Stimulated activated CD4-positive, alpha-beta T cell treated with anti-CD3 and anti-CD28 coated beads, Interleukin-4, amount 100 ng/mL, for 24 hours (primary cell): ENCODE data around the gene CDRT15.
"Not testable (repeated sequence)": the region's sequence is repeated elsewhere in the genome, so short reads cannot be mapped to it uniquely, and the experiment has no call there.

Experiments
- DNase-seq: peaks from one replicate; pipeline ENCODE4 v3.0.0-alpha.2; 2020

The CDRT15 gene

DNA sequence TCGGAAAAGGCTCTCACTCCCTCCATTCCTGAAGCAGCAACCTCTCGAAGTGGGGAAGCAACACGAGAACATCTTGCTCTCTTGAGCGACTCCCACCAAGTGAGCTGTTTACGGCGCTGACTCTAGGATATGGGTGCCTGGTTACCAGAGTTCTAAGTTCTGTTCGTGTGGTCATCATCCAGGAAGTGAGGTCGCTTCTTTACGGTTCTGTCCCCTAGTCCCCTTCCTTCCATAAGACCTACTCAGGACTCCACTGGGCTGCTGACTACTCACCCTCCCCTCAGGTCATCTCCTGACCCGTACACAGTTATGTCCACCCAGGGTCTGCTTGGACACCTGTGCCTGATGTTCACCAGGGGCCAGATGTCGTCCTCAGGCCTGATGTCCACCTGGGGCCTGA, at the start of gene CDRT15:
CDRT15 (minus strand) TSS at position 101 of the 400 bp plus-strand sequence; CDS start at position 72, 29 bp downstream.
- not testable (repeated sequence) for DNase-seq

DNA sequence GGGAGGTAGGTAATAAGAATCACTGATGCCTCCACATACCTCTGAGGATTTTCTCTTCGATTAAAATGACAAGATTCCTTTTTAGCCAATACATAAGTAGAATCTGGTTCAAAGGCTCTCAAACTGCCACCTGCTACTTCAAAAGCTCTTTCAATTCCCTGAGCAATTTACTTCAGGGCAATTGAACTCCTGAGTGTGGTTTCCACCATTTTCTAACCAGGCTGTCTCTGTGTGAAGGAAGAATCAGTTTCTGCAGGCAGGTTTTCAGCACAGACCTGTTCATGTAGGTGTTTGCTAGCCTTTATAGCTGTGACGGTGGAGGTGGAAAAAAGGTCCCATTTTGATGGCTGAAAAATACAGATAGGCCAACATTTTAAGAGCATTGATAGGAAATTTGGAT, 46.1 kb upstream of the CDRT15 start:
- DNase-seq, result no peak

DNA sequence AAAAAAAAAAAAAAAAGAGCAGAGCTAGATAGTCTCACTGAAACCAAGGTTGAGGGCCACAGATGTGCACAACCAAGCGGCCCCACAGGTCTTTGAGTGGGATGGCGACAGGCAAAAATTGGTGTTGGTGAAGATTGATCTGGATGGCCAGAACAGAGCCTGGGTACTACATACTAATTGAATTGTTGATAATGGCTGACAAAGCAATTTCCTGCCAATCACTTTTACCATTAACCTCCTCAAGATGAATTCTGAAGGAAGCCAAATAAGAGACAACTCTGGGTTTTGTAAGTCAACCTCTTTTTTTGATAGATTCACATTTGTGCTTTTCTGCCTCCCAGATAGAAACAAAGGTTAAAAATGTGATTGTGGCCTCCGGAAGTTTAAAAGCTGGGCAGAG, 44.9 kb upstream of the CDRT15 start:
- DNase-seq, result no peak

DNA sequence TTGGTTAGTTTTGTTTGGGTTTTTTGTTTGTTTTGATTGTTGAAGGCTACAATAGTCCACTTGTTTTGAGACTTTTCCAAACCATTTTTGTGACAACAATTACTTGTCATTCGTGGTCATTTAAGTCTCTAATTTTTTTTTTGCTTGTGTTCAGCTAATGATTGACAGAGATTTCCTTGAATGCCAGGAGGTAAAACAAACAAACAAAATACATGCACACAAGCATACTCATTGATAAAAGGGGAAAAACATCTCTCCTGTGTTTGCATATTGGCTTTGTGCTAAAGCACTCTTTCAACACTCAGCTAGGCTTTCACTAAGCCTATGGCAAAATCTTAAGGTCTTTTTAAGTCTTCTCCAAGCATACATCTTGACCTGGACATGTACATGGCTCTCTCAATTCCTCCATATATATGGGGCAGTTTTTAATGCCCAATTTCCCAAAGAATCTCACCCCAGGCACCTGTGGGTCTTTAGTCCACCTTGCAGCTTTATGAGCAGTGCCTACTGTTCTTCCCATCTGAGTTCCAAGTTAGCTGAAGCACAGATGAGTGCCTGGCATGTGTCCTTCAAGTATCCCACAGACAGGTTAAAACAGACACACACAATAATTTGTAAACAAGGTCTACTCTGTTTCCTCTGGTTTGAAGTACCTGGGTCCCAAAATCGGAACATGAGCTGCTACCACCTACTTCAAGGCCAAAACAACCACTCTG, 40.0 kb upstream of the CDRT15 start:
- no peak for DNase-seq

DNA sequence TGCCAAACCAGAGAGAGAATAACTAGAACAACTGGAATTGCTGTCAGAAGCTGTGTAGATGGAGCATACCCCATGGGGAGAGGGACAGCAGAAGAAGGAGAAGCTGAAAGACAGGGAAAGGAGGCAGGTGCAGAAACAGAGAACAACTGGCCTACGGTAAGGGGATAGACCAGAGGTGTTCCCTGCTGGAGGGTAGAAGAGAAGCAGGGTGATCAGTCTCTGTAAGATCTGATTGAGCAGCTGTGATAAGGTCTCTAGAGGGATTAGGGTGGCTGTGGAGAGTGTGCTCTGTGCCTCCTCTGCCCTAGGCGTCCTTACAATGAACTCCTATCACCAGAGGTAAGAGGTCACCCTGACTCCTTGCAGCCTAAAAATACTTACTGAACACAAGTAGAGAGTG, 33.8 kb upstream of the CDRT15 start:
- DNase-seq, result no peak

DNA sequence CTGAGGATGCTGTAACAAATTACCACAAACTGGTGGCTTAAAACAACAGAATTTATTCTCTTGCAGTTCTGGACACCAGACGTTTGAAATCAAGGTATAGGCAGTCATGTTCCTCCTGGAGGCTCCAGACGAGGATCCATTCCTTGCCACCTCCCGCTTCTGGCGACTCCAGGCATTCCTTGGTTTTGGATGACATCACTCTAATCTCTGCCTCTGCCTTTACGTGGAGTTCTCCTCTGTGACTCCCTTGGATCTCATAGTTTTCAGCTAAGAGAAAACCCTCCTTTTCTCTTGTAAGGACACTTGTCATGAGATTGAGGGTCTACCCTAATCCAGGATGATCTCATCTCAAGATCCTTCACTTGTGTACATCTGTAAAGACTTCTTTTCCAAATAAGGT, 32.8 kb upstream of the CDRT15 start:
- DNase-seq, result no peak

DNA sequence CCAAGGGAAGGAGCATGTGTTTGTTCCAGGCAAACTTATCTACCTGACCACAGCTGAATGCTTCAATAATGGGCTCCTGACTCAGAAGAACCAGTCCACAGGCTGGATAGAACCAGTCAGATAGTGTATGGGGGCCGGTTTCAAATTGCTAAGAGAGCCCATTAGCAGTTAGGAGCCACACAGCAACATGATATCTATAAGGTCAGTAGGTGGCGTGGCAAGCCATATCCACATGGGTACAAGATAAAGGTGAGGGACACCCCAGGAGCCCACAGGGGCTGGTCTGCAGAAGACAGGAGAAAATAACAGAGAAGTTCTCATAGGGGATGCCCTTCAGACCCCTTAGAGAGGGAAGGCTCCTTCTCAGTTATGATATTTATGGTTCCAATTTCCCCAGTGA, 31.6 kb upstream of the CDRT15 start:
- DNase-seq, result no peak

DNA sequence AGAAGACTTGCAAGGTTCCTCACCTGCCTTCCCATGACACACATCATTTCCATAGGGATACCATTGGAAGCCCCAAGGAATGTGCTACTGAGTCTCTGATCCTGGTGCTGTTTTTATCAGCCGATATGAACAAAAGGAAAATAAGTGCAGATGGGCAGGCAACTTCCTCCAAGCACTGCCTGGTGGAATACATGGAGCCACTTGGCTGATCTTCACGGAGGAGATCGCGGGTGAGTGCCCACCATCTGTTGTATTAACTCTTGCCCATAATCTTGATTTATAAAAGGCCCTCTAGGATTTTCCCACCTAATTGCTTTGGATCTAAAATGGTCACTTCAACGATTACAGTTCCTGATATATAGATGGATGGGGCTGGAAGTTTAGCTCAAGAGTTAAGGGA, 24.7 kb upstream of the CDRT15 start:
- DNase-seq, result no peak

DNA sequence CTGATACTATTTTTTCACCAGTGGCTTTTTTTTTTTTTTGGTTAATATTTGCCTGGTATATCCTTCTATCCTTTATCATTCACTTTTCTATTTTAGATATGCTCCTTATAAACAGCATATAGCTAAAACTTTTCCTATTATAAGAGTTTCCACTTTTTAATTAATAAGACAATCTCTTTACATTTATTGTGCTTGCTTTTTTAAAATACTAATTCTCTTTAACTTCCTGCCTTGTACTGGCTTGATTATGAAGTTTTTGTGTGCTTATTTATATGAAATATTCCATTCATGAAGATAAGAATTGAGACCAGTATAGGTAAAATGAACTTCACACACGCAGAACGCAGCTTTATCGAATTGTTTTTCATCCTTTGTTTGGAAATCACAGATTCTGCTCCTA, 9.0 kb upstream of the CDRT15 start:
- no peak for DNase-seq

DNA sequence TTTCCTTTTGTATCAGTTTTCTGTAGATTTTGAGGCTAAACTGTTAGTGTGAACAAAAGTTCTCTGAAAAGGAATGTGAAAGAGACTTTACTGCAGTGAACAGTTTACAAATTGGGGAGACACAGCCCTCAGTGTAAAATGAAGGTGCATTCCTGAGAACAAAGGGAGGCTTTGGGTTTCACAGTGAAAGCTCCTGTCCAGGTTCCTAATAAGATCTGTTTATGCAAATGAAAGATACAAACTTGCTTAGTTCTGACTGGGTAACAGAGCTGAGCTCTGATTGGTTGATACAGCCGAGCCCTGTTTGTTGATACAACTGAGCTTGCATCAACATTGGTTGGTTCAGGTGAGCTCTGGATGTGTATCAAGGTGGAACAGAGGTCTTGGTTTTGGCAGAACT, 8.3 kb upstream of the CDRT15 start:
- DNase-seq, result no peak

DNA sequence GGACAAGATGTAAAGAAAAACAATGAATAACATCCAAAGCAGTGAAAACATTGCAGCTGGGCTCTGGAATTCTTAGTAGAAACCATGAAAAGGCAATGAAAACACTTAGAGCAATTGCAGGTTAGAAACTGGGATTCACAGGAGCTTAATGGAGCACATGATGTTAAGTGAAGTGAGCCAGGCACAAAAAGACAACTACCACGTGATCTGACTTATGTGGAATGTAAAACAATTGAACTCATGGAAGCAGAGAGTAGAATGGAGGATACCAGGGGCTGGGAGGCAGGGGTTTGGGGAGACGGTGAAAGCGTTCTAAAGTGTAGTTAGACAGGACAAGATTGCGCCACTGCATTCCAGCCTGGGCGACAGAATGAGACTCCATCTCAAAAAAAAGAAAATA, 2.6 kb upstream of the CDRT15 start:
- DNase-seq, result not testable (repeated sequence)

DNA sequence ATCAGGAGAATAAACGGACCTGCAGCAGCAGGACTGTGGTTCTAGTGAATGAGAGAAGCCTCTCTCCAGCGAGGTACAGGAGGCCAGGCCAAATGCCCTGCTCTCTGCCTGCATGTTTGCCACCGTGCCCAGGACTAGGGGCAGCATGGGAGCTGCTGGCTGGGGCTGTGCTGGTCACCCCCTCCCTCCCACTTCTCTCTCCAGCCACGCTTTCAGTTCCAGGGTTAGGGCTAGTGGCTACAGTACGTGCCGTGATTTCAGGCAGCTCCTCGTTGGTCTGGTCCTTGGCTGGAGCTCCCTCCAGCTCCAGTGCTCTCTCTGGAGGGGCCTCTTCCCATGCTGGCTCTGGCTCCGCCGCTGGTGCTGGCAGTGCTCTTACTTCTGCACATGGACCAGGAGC, 630 bp downstream of the CDRT15 start:
- DNase-seq, result not testable (repeated sequence)

DNA sequence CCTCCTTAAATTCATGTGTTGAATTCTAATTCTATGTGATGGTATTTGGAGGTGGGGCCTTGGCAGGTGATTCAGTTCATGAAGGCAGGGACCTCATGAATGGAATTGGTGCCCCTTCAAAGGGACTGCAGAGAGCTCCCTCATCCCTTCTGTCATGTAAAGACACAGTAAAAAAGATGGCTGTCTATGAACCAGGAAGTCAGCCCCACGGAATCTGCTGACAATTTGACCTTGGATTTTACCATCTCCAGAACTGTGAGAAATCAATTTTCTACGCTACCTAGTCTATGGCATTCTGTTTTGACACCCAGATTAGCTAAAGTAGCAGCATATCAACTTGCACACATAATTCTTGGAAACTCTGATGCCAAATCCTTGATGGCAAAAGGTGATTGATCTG, 1.6 kb downstream of the CDRT15 start:
- DNase-seq, result not testable (repeated sequence)

DNA sequence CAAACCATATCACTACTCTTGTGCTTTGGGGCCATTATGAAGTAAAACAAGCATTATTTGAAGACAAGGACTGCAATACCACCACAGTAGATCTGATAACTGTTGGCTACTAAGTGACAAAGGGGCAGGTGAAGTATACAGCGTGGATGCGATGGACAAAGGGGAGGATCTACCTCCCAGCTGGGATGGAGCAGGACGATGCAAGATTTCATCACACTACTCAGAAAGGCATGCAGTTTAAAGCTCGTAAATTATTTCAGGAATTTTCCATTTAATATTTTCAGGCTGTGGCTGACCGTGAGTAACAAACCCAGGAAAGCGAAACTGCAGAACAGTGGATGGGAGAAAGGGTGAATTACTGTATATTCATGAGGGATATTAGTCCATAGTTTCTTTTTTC, 5.5 kb downstream of the CDRT15 start:
- DNase-seq, result not testable (repeated sequence)

DNA sequence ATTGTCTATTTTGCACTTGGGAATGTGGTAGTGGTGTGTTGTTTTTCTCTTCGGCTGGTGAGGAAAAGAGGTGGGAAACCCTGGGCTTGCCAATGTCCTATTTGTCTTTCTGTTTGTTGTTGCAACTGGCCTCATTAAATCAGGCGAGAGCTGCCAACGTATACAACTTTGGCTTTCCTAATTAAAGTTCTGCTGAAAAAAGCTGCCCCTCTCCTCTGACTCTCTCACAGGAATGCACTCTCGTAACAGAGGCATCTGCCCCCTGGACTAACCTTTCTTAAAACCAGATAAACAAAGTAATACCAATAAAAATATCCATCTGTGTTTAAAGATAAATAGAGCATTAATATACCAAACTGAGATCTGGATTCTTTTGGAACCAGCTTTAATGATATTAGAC, 7.8 kb downstream of the CDRT15 start:
- DNase-seq, result no peak

DNA sequence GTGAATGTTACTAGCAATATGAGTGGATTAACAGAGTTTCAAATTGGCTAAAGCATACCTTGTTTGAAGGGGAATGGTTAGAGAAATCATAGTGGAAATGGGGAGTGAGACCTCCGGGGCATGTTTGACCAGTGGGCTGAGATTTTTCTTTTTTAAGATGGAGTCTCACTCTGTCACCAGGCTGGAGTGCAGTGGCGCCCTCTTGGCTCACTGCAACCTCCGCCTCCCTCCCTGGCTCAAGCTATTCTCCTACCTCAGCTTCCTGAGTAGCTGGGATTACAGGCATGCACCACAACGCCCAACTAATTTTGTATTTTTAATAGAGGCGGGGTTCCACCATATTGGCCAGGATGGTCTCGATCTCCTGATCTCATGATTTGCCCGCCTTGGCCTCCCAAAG, 9.6 kb downstream of the CDRT15 start:
- DNase-seq, result no peak

DNA sequence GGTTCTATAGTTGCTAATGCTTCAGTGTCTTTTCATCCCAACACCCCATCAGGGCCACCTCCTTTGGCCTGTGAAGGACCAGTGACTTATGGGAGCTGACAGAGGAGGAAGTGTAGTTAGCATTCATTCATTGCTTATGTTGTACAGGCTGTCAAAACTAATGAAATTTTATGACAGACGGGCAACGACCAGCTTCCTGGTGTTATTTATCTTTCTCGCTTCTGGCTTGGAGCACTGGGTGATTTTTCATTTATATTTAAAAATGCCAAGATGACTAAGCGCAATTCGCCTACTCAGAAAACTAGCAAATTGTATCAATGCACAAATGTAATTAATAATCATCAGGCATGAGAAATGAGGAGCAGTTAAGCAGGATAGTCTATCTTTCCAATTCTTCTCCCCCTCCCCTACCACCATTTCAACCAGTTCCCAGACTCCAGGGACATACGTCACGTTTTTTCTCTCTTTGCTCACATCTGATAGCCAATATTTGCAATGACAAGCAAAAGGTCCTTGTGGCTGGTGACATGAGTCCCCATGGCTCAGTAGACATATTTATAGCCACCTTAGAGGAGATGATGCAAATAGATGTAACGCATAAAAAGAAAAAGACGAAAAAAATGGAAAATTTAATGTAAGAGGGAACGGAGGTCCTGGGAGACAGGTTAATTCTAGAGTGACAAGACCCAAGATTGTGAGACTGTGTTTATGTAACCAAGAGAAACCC, 11.2 kb downstream of the CDRT15 start:
- no peak for DNase-seq

DNA sequence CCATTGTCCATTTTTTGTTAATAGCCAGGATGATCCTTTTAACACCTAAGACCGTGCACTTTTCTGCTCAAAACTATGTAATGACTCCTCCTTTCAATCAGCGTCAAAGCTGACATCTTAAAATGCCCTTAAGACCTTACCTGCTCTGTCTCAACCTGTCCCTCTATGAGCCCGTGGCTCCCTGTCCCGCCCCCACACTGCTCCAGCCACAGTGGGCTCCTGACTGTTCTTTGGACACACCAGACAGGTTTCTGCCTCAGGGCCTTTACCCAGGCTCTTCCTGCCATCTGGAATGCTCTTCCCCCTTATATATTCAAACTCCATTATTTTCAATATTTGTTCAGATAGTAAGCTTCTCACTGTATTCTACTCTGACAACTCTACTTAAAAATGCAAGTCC, 14.1 kb downstream of the CDRT15 start:
- no peak for DNase-seq

DNA sequence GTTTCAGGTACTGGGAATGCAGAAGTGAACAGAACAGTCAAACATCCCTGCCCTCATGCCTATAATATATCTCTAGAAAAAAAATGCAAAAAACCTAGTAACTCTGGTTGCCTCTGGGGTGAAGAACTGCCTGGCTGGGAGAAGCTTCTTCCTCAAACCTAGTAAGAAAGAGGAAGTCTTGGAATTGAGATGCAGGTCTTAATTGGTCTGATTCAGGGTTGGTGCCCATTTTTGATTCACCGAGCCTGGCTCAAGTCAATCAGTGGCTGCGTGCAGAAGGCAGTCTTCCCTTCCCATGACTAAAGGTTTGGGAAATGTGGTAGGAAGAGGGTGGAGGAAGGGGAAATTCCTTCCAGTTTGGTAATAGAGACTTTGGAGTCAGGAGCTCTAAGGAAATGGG, 22.4 kb downstream of the CDRT15 start:
- DNase-seq, result no peak

DNA sequence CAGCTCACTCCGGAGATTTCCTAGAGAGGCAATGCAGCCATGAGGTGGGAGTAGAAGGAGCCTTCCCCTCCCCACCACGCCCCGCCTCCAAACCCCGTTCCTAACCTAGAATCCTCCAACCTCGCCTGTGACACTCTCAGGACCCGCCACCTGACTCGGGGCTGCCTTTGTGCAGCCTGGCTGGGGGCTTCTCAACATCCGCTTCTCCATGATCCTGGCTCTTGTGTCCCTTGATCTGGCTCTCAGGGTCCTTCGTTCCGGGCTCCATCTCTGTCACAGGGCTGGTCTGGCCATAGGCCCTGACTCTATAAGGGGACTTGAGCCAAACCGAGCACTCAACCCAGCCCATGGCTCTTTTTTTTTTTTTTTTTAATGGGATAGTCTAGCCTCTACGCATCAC, 24.3 kb downstream of the CDRT15 start:
- no peak for DNase-seq

DNA sequence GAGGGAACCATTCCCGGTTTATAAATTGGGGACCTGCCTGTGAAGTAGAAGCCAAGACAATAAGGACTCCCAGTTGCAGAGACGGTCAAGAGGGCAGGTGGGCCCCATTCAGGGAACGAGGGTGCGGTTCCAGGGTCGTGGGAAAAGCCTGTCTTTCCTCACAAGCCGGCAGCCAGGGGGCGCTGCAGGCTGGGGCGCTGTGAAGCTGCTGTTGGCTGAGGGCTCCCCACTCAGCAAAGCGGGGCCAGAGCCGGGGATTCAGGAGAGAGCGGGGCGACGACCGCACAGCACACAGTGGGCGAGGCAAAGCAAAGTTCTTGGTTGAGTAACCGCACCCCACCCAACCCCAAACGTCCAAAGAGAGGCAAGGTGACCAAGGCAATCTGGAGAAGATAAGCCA, 24.9 kb downstream of the CDRT15 start:
- DNase-seq, result no peak

DNA sequence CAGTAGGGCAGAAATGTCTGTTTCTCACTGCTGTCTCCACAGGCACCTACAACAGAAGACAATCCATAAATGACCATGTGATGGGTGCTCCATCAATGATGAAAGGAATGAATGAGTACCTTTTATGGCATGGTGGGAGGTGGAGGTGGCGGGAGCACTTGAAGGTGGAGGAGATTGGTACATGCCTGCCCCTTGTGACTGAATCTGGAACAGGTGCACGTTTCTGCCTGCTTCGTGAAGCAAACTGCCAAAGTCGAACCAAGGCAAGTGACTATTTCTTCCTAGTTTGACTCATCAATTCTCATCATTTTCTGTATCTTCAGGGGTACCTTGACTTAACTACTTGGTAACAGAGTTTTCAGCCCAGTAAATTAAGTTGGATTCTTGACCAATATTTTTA, 25.4 kb downstream of the CDRT15 start:
- DNase-seq, result no peak

DNA sequence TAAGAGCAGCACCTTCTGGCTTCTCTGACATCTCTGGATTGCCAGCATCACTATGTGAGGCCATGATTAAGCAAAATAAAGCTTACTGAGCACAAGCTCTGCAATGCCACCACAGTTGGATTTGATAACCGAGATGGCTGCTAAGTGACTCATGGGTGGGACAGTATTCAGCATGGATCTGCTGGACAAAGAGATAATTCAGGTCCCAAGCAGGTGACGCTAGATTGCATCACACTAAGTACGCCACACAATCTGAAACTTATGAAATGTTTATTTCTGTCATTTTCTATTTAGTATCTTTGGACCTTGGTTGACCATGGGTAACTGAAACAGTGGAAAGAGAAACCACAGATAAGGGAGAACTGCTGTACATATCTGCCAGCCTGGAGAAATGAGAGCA, 27.4 kb downstream of the CDRT15 start:
- DNase-seq, result no peak

DNA sequence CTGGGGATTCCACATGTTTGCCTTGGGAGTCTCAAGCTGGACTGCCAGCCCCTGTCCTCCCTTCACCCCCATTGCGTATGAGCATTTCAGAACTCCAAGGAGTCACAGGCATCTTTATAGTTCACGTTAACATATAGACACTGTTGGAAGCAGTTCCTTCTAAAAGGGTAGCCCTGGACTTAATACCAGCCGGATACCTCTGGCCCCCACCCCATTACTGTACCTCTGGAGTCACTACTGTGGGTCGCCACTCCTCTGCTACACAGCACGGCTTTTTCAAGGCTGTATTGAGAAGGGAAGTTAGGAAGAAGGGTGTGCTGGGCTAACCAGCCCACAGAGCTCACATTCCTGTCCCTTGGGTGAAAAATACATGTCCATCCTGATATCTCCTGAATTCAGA, 28.9 kb downstream of the CDRT15 start:
- no peak for DNase-seq

DNA sequence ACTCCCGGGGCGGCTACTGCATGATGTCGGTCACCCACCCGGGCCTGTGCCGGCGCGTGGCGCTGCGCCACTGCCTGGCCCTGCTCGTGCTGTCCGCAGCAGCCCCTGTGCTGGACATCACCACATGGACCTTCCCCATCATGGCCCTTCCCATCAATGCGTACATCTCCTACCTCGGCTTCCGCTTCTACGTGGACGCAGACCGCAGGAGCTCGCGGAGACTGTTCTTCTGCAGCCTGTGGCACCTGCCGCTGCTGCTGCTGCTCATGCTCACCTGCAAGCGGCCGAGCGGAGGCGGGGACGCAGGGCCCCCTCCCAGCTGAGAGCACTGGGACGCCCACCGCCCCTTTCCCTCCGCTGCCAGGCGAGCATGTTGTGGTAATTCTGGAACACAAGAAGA, 29.8 kb downstream of the CDRT15 start:
- no peak for DNase-seq
